ENCODE measurements around the gene LRMDA.

GRCh38 chr10:76509446-76509845 is 1078.0 kb downstream of the LRMDA start:
- no peak for TF ChIP-seq CHD2 (IDR thresholded peaks at IDR 0.05; ENCODE audit: low read length)
- TF ChIP-seq POLR2A (IDR thresholded peaks at IDR 0.05; ENCODE audit: control extremely low read depth in 1 of 2, low read depth in 2 of 2, low read length in 2 of 2): no peak
- TF ChIP-seq CTCF (IDR thresholded peaks at IDR 0.05; ENCODE audit: control extremely low read depth in 1 of 3, insufficient read depth in 1 of 3, low read depth in 1 of 3, low read length in 3 of 3): no peak
- TF ChIP-seq MAX (IDR thresholded peaks at IDR 0.05): no peak
- no peak for TF ChIP-seq SP1 (IDR thresholded peaks at IDR 0.05; ENCODE audit: low read depth, low read length)
- TF ChIP-seq ZNF274 (IDR thresholded peaks at IDR 0.05; ENCODE audit: borderline replicate concordance, extremely low read depth, low read length): no peak
- no peak for TF ChIP-seq CREB1 (IDR thresholded peaks at IDR 0.05)
- TF ChIP-seq KDM1A (IDR thresholded peaks at IDR 0.05; ENCODE audit: borderline replicate concordance, low read length): no peak
- TF ChIP-seq EGR1 (IDR thresholded peaks at IDR 0.05; ENCODE audit: borderline replicate concordance, low read depth, low read length): no peak
- TF ChIP-seq ATF2 (IDR thresholded peaks at IDR 0.05; ENCODE audit: low read length): no peak
- no peak for TF ChIP-seq POLR2AphosphoS5 (IDR thresholded peaks at IDR 0.05; ENCODE audit: low read depth, low read length)
